WTC11 (cell line): ENCODE data around the gene CALN1.

Experiments used
- NFYB ChIP-seq: sonication (generic); formaldehyde crosslinking; conservative IDR thresholded peaks from 2 replicates; pipeline ENCODE4 v1.8.0; 2022; ENCODE audit warnings: low read depth, missing genetic modification reagents
- TF ChIP-seq, protein P1 (sequence below): fragments of 200-600 bp; IDR thresholded peaks from 2 replicates; pipeline ENCODE4 v1.8.0; 2022; ENCODE audit warnings: antibody characterized with exemption
- TF ChIP-seq, protein P2 (sequence below): sonication (generic); formaldehyde crosslinking; IDR thresholded peaks from 2 replicates; pipeline ENCODE4 v1.8.1; 2022; ENCODE audit warnings: low read depth, mild to moderate bottlenecking, moderate library complexity, missing genetic modification reagents, borderline replicate concordance

DNA sequence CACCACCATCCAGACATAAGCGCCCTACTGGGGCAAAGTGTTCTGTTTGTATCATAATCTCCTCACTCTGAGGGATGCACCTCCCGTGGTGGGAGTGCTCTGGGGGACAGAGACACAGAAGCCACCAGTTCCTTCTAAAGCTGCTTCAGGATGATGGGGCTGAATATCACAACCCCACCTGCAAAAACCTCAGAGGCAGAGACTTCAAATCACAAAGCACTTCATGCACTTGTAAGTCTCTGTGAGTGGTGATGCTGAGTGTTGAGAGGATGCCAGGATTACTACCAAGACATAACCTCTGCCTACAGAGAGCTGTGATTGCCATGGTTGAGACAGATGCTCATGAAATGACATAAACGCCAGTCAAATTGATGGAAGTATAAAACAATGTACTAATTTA, 255.5 kb downstream of the CALN1 start:
- no peak for TF ChIP-seq NFYB
- TF ChIP-seq, protein P1, sequence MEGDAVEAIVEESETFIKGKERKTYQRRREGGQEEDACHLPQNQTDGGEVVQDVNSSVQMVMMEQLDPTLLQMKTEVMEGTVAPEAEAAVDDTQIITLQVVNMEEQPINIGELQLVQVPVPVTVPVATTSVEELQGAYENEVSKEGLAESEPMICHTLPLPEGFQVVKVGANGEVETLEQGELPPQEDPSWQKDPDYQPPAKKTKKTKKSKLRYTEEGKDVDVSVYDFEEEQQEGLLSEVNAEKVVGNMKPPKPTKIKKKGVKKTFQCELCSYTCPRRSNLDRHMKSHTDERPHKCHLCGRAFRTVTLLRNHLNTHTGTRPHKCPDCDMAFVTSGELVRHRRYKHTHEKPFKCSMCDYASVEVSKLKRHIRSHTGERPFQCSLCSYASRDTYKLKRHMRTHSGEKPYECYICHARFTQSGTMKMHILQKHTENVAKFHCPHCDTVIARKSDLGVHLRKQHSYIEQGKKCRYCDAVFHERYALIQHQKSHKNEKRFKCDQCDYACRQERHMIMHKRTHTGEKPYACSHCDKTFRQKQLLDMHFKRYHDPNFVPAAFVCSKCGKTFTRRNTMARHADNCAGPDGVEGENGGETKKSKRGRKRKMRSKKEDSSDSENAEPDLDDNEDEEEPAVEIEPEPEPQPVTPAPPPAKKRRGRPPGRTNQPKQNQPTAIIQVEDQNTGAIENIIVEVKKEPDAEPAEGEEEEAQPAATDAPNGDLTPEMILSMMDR: no peak
- TF ChIP-seq, protein P2, sequence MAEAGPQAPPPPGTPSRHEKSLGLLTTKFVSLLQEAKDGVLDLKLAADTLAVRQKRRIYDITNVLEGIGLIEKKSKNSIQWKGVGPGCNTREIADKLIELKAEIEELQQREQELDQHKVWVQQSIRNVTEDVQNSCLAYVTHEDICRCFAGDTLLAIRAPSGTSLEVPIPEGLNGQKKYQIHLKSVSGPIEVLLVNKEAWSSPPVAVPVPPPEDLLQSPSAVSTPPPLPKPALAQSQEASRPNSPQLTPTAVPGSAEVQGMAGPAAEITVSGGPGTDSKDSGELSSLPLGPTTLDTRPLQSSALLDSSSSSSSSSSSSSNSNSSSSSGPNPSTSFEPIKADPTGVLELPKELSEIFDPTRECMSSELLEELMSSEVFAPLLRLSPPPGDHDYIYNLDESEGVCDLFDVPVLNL (CRISPR knock-in tag): no peak
